ENCODE results near the gene MEX3A. TPM values are rescaled to one million over a fixed set of nuclear protein-coding genes. Genes with fewer than 3 reads are reported as not detected.

MEX3A gene
- total RNA-seq, 2 donors from 2014 or later = 1.6 to 3.7 TPM

GRCh38 chr1:156102633-156103511 is 20.6 kb upstream of the MEX3A start:
- Histone ChIP-seq H3K9me3 (no peaks in the 10 kb centered on the region), H3K4me1 (peaks cover 38% of the 10 kb centered on the region), H3K9ac (ENCODE audit: low read depth in 2 of 2, low read length in 2 of 2) (peak overlapping the region in 1 of 2 donors; percentile 89), H3K4me3 (no peak overlapping the region), H3K27ac (peak overlapping the region; percentile 94), H3K27me3 (no peaks in the 10 kb centered on the region), H3K36me3 (no peaks in the 10 kb centered on the region)
- peak; percentile 61 for DNase-seq
- no peak for TF ChIP-seq CTCF (IDR thresholded peaks at IDR 0.05)
- intact Hi-C loops (cut with DNase I) = no loop called here

GRCh38 chr1:156101880-156102279 is 19.6 kb upstream of the MEX3A start:
- H3K9ac ChIP-seq (ENCODE audit: low read depth in 2 of 2, low read length in 2 of 2) = peak overlapping the region; percentile 41 to 89
- no peaks in the 10 kb centered on the region for H3K9me3 ChIP-seq
- peak; percentile 47 for DNase-seq
- no peaks in the 10 kb centered on the region for H3K27me3 ChIP-seq
- H3K4me1 ChIP-seq = peaks cover 38% of the 10 kb centered on the region
- H3K27ac ChIP-seq = peak overlapping the region; percentile 94
- H3K4me3 ChIP-seq = no peak overlapping the region
- H3K36me3 ChIP-seq = no peaks in the 10 kb centered on the region
- TF ChIP-seq CTCF (IDR thresholded peaks at IDR 0.05) = no peak
- intact Hi-C loops (cut with DNase I) = no loop called here

GRCh38 chr1:156100205-156100995 is 18.1 kb upstream of the MEX3A start:
- no peaks in the 10 kb centered on the region for H3K9me3 ChIP-seq
- no peak for DNase-seq
- intact Hi-C loops (cut with DNase I) = no loop called here
- TF ChIP-seq CTCF (IDR thresholded peaks at IDR 0.05) = no peak
- no peak overlapping the region for H3K4me3 ChIP-seq
- no peaks in the 10 kb centered on the region for H3K27me3 ChIP-seq
- H3K36me3 ChIP-seq = no peaks in the 10 kb centered on the region
- H3K27ac ChIP-seq = peak overlapping the region; percentile 58
- H3K4me1 ChIP-seq = peaks cover 37% of the 10 kb centered on the region
- peak overlapping the region in 1 of 2 donors; percentile 52 for H3K9ac ChIP-seq (ENCODE audit: low read depth in 2 of 2, low read length in 2 of 2)

- Histone ChIP-seq H3K36me3 (no peaks in the 10 kb centered on the region), H3K4me1 (peaks cover 26% of the 10 kb centered on the region), H3K4me3 (no peak overlapping the region), H3K27me3 (no peaks in the 10 kb centered on the region), H3K9ac (ENCODE audit: low read depth in 2 of 2, low read length in 2 of 2) (no peak overlapping the region), H3K9me3 (no peaks in the 10 kb centered on the region), H3K27ac (no peak overlapping the region)
- intact Hi-C loops (cut with DNase I) = no loop called here
- DNase-seq = no peak
- TF ChIP-seq CTCF (IDR thresholded peaks at IDR 0.05) = no peak
Observed at GRCh38 chr1:156099282-156099681, 17.0 kb upstream of the MEX3A start.

- DNase-seq = no peak
- Histone ChIP-seq H3K4me3 (no peak overlapping the region), H3K27ac (no peak overlapping the region), H3K4me1 (peaks cover 21% of the 10 kb centered on the region), H3K9me3 (no peaks in the 10 kb centered on the region), H3K27me3 (no peaks in the 10 kb centered on the region), H3K36me3 (no peaks in the 10 kb centered on the region), H3K9ac (ENCODE audit: low read depth in 2 of 2, low read length in 2 of 2) (no peak overlapping the region)
- intact Hi-C loops (cut with DNase I) = no loop called here
- no peak for TF ChIP-seq CTCF (IDR thresholded peaks at IDR 0.05)
Observed at GRCh38 chr1:156098784-156099183, 16.5 kb upstream of the MEX3A start.
